Stimulated activated CD8-positive, alpha-beta memory T cell treated with anti-CD3 and anti-CD28 coated beads, Interleukin-12 subunit alpha, Interleukin-12 subunit beta, amount 100 ng/mL, for 24 hours (primary cell): ENCODE measurements around the gene C20orf204.
"Not testable (repeated sequence)": the region's sequence is repeated elsewhere in the genome, so short reads cannot be mapped to it uniquely, and the experiment has no call there.

Source experiments
- DNase-seq: peaks from one replicate; pipeline ENCODE4 v3.0.0-alpha.2; 2020; ENCODE audit errors: extremely low read depth

C20orf204 gene

GRCh38 chr20:64035933-64036345 is at the start of gene C20orf204:
Gene C20orf204 (plus strand): TSS chr20:64036182. CDS start chr20:64036324, 142 bp downstream.
- no peak for DNase-seq

GRCh38 chr20:64000906-64001305 is 35.1 kb upstream of the C20orf204 start:
- DNase-seq: no peak

GRCh38 chr20:64001607-64002011 is 34.4 kb upstream of the C20orf204 start:
- no peak for DNase-seq

- no peak for DNase-seq
Measured at GRCh38 chr20:64003960-64004725, 31.8 kb upstream of the C20orf204 start.

GRCh38 chr20:64005394-64005793 is 30.6 kb upstream of the C20orf204 start:
- DNase-seq: no peak

- no peak for DNase-seq
Measured at GRCh38 chr20:64006490-64006889, 29.5 kb upstream of the C20orf204 start.

GRCh38 chr20:64006902-64007301 is 29.1 kb upstream of the C20orf204 start:
- DNase-seq: no peak

- no peak for DNase-seq
Measured at GRCh38 chr20:64009811-64010387, 26.1 kb upstream of the C20orf204 start.

GRCh38 chr20:64010711-64011237 is 25.2 kb upstream of the C20orf204 start:
- no peak for DNase-seq

GRCh38 chr20:64011366-64011779 is 24.6 kb upstream of the C20orf204 start:
- no peak for DNase-seq

- DNase-seq: not testable (repeated sequence)
Measured at GRCh38 chr20:64012385-64013154, 23.4 kb upstream of the C20orf204 start.

GRCh38 chr20:64015635-64016034 is 20.3 kb upstream of the C20orf204 start:
- no peak for DNase-seq

GRCh38 chr20:64021124-64021975 is 14.6 kb upstream of the C20orf204 start:
- DNase-seq: no peak

GRCh38 chr20:64022671-64023360 is 13.2 kb upstream of the C20orf204 start:
- DNase-seq: no peak

GRCh38 chr20:64023361-64024140 is 12.4 kb upstream of the C20orf204 start:
- no peak for DNase-seq

- no peak for DNase-seq
Measured at GRCh38 chr20:64024141-64024990, 11.6 kb upstream of the C20orf204 start.

- DNase-seq: no peak
Measured at GRCh38 chr20:64025101-64025825, 10.7 kb upstream of the C20orf204 start.

GRCh38 chr20:64025826-64026412 is 10.1 kb upstream of the C20orf204 start:
- no peak for DNase-seq
